Epithelial cell of umbilical artery (primary cell): Measurements from ENCODE around the gene SKA1. TPM values are rescaled to one million over a fixed set of nuclear protein-coding genes. Genes with fewer than 3 reads are reported as not detected.

Experiments used
- total RNA-seq: library from RNA; depleted of rRNA; stranded (reverse); fragments of >200 nt; gene quantifications from 2 replicates; pipeline ENCODE4 v1.2.3, GENCODE V29; 2014

SKA1 gene
- total RNA-seq: 14.6 and 20.2 TPM in 2 replicates

GRCh38 chr18:50374753-50375391 is at the start of gene SKA1:
TSS of gene SKA1 (plus strand) at chr18:50375046. CDS start at chr18:50375831, 785 bp downstream.

Other genes starting within 250 kb of the SKA1 start
- under 0.01 and 1.1 TPM in 2 replicates for gene MYO5B, start 179.9 kb upstream of the SKA1 start, total RNA-seq
- 0.30 and 0.32 TPM in 2 replicates for gene CFAP53, start 108.6 kb upstream of the SKA1 start, total RNA-seq
- 55.9 TPM in 2 replicates for gene MBD1, start 93.5 kb upstream of the SKA1 start, total RNA-seq
- 39.3 and 53.3 TPM in 2 replicates for gene CXXC1, start 87.4 kb upstream of the SKA1 start, total RNA-seq
- not detected in 2 replicates for gene MAPK4, start 185.0 kb downstream of the SKA1 start, total RNA-seq